Measurements from ENCODE around the gene ADGRF3.
"Not testable (repeated sequence)": the region's sequence is repeated elsewhere in the genome, so short reads cannot be mapped to it uniquely, and the experiment has no call there.

Gene ADGRF3

GRCh38 chr2:26317377-26318105, 29.0 kb downstream of the ADGRF3 start:
- no peak for DNase-seq

- DNase-seq = no peak
Observed at GRCh38 chr2:26316845-26317244, 29.7 kb downstream of the ADGRF3 start.

GRCh38 chr2:26316041-26316440, 30.5 kb downstream of the ADGRF3 start:
- DNase-seq = peak; percentile 61

GRCh38 chr2:26314243-26314642, 32.3 kb downstream of the ADGRF3 start:
- no peak for DNase-seq

- no peak for DNase-seq
Observed at GRCh38 chr2:26313446-26313845, 33.1 kb downstream of the ADGRF3 start.

GRCh38 chr2:26312471-26312870, 34.1 kb downstream of the ADGRF3 start:
- no peak for DNase-seq

GRCh38 chr2:26309921-26310320, 36.7 kb downstream of the ADGRF3 start:
- no peak for DNase-seq

GRCh38 chr2:26305540-26305939, 41.0 kb downstream of the ADGRF3 start:
- no peak for DNase-seq

GRCh38 chr2:26305094-26305493, 41.5 kb downstream of the ADGRF3 start:
- not testable (repeated sequence) for DNase-seq

GRCh38 chr2:26302846-26303245, 43.7 kb downstream of the ADGRF3 start:
- DNase-seq = no peak

- DNase-seq = peak; percentile 31
Observed at GRCh38 chr2:26300234-26300925, 46.2 kb downstream of the ADGRF3 start.

- peak; percentile 59 for DNase-seq
Observed at GRCh38 chr2:26299471-26300101, 47.0 kb downstream of the ADGRF3 start.

GRCh38 chr2:26298638-26299393, 47.8 kb downstream of the ADGRF3 start:
- DNase-seq = peak; percentile 70

GRCh38 chr2:26298286-26298637, 48.3 kb downstream of the ADGRF3 start:
- no peak for DNase-seq

- DNase-seq = no peak
Observed at GRCh38 chr2:26297061-26297460, 49.5 kb downstream of the ADGRF3 start.

GRCh38 chr2:26295511-26295910, 51.1 kb downstream of the ADGRF3 start:
- DNase-seq = no peak

GRCh38 chr2:26292646-26293045, 53.9 kb downstream of the ADGRF3 start:
- DNase-seq = no peak

- no peak for DNase-seq
Observed at GRCh38 chr2:26290001-26290400, 56.6 kb downstream of the ADGRF3 start.

GRCh38 chr2:26285931-26286330, 60.7 kb downstream of the ADGRF3 start:
- DNase-seq = no peak

- DNase-seq = no peak
Observed at GRCh38 chr2:26284132-26284531, 62.5 kb downstream of the ADGRF3 start.

GRCh38 chr2:26283606-26284005, 63.0 kb downstream of the ADGRF3 start:
- DNase-seq = no peak

GRCh38 chr2:26281226-26281625, 65.4 kb downstream of the ADGRF3 start:
- no peak for DNase-seq

- DNase-seq = no peak
Observed at GRCh38 chr2:26279886-26280285, 66.7 kb downstream of the ADGRF3 start.

Measured in hematopoietic multipotent progenitor cell treated with erythropoietin and hydrocortisone succinate and interleukin-3 and kit ligand, for 6 days (in vitro differentiated cells).